ENCODE measurements around the gene ALK.

DNA sequence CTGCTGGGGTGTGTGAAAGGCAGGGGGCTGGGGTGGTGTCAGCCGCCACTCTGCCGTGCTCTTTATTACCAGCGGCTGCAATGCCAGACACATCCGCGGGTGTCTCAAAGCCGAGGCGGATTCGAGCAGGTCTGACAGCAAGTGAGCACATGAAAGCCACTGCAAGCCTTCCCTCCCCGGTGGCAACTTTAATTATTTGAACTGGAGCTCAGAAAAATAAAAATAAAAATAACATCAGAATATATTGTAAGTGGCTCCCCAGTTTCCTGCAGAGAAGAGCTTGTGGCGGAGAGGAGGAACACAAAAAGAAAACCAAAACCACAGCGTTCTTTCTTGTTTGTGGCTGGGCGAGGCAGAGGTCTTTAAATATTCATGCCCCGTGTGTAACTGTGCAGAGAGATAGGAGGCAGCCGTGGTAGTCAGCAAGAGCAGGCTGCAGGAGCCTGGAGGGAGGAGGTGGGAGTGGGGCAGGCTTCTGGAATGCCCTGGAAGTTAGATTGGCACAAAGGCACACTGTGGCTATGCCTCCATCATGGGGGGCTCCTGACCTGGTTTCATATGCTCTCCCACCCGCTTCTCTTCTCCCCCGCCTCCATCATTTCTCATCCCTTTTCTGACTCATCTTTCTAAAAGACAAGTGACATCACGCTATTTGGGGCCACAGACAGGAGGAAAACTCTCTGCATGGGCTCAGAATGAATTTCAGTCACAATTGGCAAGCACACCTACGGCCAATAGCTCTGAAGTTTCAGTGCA, 606.4 kb downstream of the ALK start:
- TF ChIP-seq, protein P1, sequence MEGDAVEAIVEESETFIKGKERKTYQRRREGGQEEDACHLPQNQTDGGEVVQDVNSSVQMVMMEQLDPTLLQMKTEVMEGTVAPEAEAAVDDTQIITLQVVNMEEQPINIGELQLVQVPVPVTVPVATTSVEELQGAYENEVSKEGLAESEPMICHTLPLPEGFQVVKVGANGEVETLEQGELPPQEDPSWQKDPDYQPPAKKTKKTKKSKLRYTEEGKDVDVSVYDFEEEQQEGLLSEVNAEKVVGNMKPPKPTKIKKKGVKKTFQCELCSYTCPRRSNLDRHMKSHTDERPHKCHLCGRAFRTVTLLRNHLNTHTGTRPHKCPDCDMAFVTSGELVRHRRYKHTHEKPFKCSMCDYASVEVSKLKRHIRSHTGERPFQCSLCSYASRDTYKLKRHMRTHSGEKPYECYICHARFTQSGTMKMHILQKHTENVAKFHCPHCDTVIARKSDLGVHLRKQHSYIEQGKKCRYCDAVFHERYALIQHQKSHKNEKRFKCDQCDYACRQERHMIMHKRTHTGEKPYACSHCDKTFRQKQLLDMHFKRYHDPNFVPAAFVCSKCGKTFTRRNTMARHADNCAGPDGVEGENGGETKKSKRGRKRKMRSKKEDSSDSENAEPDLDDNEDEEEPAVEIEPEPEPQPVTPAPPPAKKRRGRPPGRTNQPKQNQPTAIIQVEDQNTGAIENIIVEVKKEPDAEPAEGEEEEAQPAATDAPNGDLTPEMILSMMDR (conservative IDR thresholded peaks at IDR 0.05; ENCODE audit: low read depth in 2 of 2) = no peak
- TF ChIP-seq POLR2AphosphoS5 (IDR thresholded peaks at IDR 0.05; ENCODE audit: low read depth) (no peak), NANOG (IDR thresholded peaks at IDR 0.05; ENCODE audit: borderline replicate concordance) (no peak), JUNB (IDR thresholded peaks at IDR 0.05; ENCODE audit: unreplicated experiment) (no peak), CREB1 (CRISPR knock-in tag; IDR thresholded peaks at IDR 0.05; ENCODE audit: low read depth) (no peak), EZH2phosphoT487 (IDR thresholded peaks at IDR 0.05; ENCODE audit: unreplicated experiment) (no peak), EZH2 (IDR thresholded peaks at IDR 0.05; ENCODE audit: low read depth, unreplicated experiment) (no peak), ZNF114 (CRISPR knock-in tag; IDR thresholded peaks at IDR 0.05) (no peak)
- TF ChIP-seq, protein P2, sequence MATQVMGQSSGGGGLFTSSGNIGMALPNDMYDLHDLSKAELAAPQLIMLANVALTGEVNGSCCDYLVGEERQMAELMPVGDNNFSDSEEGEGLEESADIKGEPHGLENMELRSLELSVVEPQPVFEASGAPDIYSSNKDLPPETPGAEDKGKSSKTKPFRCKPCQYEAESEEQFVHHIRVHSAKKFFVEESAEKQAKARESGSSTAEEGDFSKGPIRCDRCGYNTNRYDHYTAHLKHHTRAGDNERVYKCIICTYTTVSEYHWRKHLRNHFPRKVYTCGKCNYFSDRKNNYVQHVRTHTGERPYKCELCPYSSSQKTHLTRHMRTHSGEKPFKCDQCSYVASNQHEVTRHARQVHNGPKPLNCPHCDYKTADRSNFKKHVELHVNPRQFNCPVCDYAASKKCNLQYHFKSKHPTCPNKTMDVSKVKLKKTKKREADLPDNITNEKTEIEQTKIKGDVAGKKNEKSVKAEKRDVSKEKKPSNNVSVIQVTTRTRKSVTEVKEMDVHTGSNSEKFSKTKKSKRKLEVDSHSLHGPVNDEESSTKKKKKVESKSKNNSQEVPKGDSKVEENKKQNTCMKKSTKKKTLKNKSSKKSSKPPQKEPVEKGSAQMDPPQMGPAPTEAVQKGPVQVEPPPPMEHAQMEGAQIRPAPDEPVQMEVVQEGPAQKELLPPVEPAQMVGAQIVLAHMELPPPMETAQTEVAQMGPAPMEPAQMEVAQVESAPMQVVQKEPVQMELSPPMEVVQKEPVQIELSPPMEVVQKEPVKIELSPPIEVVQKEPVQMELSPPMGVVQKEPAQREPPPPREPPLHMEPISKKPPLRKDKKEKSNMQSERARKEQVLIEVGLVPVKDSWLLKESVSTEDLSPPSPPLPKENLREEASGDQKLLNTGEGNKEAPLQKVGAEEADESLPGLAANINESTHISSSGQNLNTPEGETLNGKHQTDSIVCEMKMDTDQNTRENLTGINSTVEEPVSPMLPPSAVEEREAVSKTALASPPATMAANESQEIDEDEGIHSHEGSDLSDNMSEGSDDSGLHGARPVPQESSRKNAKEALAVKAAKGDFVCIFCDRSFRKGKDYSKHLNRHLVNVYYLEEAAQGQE (IDR thresholded peaks at IDR 0.05; ENCODE audit: unreplicated experiment) = no peak
- TF ChIP-seq, protein P3, sequence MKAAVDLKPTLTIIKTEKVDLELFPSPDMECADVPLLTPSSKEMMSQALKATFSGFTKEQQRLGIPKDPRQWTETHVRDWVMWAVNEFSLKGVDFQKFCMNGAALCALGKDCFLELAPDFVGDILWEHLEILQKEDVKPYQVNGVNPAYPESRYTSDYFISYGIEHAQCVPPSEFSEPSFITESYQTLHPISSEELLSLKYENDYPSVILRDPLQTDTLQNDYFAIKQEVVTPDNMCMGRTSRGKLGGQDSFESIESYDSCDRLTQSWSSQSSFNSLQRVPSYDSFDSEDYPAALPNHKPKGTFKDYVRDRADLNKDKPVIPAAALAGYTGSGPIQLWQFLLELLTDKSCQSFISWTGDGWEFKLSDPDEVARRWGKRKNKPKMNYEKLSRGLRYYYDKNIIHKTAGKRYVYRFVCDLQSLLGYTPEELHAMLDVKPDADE (IDR thresholded peaks at IDR 0.05) = no peak
